Activated naive CD4-positive, alpha-beta T cell treated with anti-CD3 and anti-CD28 coated beads, Interleukin-2, amount 50 U/mL, for 16 hours (primary cell): ENCODE results near the gene BCL2A1.
"Not testable (repeated sequence)": the region's sequence is repeated elsewhere in the genome, so short reads cannot be mapped to it uniquely, and the experiment has no call there.

Experiments
- DNase-seq: peaks from one replicate; pipeline ENCODE4 v3.0.0-alpha.2; 2020

The BCL2A1 gene

GRCh38 chr15:79956354-79956939, 14.5 kb downstream of the BCL2A1 start:
- DNase-seq, result no peak

GRCh38 chr15:79954661-79955060, 16.3 kb downstream of the BCL2A1 start:
- DNase-seq, result no peak

- DNase-seq, result no peak
Observed at GRCh38 chr15:79953951-79954444, 17.0 kb downstream of the BCL2A1 start.

- no peak for DNase-seq
Observed at GRCh38 chr15:79952329-79952728, 18.7 kb downstream of the BCL2A1 start.

GRCh38 chr15:79950247-79950646, 20.7 kb downstream of the BCL2A1 start:
- no peak for DNase-seq

- DNase-seq, result no peak
Observed at GRCh38 chr15:79948761-79949160, 22.2 kb downstream of the BCL2A1 start.

- no peak for DNase-seq
Observed at GRCh38 chr15:79948095-79948695, 22.8 kb downstream of the BCL2A1 start.

- DNase-seq, result no peak
Observed at GRCh38 chr15:79947009-79947408, 24.0 kb downstream of the BCL2A1 start.

GRCh38 chr15:79944622-79945021, 26.4 kb downstream of the BCL2A1 start:
- no peak for DNase-seq

GRCh38 chr15:79943820-79944219, 27.2 kb downstream of the BCL2A1 start:
- no peak for DNase-seq

- no peak for DNase-seq
Observed at GRCh38 chr15:79942741-79943481, 28.1 kb downstream of the BCL2A1 start.

- no peak for DNase-seq
Observed at GRCh38 chr15:79939399-79939798, 31.6 kb downstream of the BCL2A1 start.

GRCh38 chr15:79938143-79938542, 32.9 kb downstream of the BCL2A1 start:
- no peak for DNase-seq

GRCh38 chr15:79935556-79936201, 35.3 kb downstream of the BCL2A1 start:
- DNase-seq, result not testable (repeated sequence)

- DNase-seq, result no peak
Observed at GRCh38 chr15:79933231-79933630, 37.8 kb downstream of the BCL2A1 start.

GRCh38 chr15:79932447-79932846, 38.5 kb downstream of the BCL2A1 start:
- DNase-seq, result no peak

- no peak for DNase-seq
Observed at GRCh38 chr15:79930516-79930915, 40.5 kb downstream of the BCL2A1 start.

- DNase-seq, result no peak
Observed at GRCh38 chr15:79929412-79929811, 41.6 kb downstream of the BCL2A1 start.

- DNase-seq, result not testable (repeated sequence)
Observed at GRCh38 chr15:79926116-79926515, 44.9 kb downstream of the BCL2A1 start.

GRCh38 chr15:79924379-79924778, 46.6 kb downstream of the BCL2A1 start:
- DNase-seq, result no peak

GRCh38 chr15:79923515-79924169, 47.4 kb downstream of the BCL2A1 start:
- DNase-seq, result peak; percentile 97

GRCh38 chr15:79923079-79923514, 47.9 kb downstream of the BCL2A1 start:
- peak; percentile 75 for DNase-seq

- no peak for DNase-seq
Observed at GRCh38 chr15:79922512-79923078, 48.4 kb downstream of the BCL2A1 start.
